GM11168 (cell line): Measurements from ENCODE around the gene ZFAND2B.
"Not testable (repeated sequence)": the region's sequence is repeated elsewhere in the genome, so short reads cannot be mapped to it uniquely, and the experiment has no call there.

Source experiments
- in situ Hi-C: fragments of 300-500 bp; cut with MboI; formaldehyde crosslinking; loops from one replicate; pipeline ENCODE4 v1.12.0; 2022; ENCODE audit warnings: low sequenced_read_pairs; ENCODE audit not compliant: unreplicated experiment

The ZFAND2B gene

DNA sequence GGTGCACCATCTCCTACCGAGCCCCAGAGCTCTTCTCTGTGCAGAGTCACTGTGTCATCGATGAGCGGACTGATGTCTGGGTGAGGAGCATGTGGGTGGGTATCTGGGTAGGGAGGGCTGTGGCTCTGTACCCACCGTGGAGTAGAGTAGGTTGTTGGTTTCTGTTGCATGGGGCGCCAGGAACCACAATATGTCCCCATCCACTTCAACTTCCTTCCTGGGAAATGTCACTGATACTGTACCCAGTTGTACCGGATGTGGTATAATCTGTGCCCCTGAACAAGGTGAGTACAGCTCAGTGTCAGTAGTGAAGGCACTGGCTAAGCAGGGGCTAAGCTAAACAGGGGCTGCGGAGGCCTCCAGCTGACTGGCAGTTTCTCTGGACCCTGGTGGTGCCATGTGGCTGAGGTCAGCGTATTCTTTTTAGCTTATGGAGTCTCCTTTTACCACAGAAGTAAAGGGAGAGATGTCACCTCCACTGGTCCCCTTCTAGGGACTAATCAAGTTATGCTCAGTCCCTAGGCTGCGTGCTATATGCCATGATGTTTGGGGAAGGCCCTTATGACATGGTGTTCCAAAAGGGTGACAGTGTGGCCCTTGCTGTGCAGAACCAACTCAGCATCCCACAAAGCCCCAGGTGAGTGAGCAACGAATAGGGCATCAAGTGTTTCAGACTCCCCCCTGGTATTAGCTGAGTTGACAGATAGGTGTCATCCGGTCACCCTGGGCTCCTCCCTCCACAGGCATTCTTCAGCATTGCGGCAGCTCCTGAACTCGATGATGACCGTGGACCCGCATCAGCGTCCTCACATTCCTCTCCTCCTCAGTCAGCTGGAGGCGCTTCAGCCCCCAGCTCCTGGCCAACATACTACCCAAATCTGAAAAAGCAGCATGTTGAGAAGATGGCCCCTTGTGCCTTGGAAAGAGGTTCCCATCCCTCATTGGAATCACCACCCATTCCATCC lies 41.4 kb downstream of the ZFAND2B start:
- in situ Hi-C loops = no loop called here

- in situ Hi-C loops = no loop called here
Measured at GRCh38 chr2:219248845-219249202, 42.2 kb downstream of the ZFAND2B start.

GRCh38 chr2:219249203-219249980 lies 42.8 kb downstream of the ZFAND2B start:
- in situ Hi-C loops = no loop called here

DNA sequence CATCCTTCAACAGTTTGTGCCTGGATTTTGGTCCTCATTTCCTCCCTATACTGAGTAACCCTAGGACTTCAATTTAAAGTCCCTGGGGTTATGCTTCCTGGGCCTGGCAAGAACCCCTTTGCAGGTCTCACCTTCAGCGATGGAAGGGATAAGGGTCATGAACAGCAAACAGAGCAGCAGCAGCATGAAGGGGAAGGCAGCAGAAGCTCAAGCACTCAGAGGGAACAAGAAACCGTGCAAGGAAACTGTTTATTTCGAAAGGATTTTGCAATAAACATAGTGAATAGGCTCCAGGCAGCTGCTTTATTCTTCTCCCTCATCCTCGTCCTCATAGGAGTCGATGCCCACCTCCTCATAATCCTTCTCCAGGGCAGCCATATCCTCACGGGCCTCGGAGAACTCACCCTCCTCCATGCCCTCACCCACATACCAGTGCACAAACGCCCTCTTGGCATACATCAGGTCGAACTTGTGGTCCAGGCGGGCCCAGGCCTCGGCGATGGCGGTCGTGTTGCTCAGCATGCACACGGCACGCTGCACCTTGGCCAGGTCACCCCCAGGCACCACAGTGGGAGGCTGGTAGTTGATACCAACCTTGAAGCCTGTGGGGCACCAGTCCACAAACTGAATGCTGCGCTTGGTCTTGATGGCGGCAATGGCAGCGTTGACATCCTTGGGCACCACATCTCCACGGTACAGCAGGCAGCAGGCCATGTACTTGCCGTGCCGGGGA lies 43.6 kb downstream of the ZFAND2B start:
- in situ Hi-C loops = no loop called here

- in situ Hi-C loops = no loop called here
Measured at GRCh38 chr2:219251656-219252055, 45.1 kb downstream of the ZFAND2B start.

DNA sequence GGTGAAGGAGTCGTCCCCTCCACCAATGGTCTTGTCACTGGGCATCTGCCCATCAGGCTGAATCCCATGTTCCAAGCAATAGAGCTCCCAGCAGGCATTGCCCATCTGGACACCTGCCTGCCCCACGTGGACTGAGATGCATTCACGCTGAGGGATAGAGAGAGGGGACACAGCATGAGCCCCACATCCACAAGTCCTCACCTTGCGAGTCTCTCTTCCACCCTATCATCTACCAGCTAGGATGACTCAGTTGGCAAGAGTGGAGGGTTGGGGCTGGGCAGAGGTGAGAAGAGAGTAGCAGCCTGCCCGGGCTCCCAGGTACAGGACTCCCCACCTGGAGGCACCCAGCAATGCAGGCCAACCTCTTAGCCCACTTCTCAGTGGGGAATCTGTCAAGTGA lies 45.5 kb downstream of the ZFAND2B start:
- in situ Hi-C loops = no loop called here

DNA sequence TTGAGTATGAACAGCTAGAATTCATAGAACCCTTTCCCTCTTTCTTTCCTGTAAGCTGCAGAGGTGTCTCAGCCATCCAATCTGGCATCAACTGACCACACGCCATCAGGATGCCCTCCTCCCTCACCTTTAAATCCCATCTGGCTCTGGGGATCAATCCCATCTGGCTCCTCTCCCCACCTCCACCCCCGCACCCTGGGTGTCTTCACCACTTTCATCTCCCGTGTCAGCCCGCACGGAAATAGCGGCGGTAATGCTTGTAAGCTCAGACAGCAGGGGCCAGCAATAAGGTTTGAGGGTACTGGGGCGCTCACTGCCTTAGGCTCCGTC lies 46.0 kb downstream of the ZFAND2B start:
- in situ Hi-C loops = no loop called here

GRCh38 chr2:219252900-219253752 lies 46.5 kb downstream of the ZFAND2B start, which contains the start of gene TUBA4B:
Gene TUBA4B, plus strand, starts transcription at chr2:219253243. Its CDS starts 165 bp downstream, at chr2:219253408.
- in situ Hi-C loops = no loop called here

DNA sequence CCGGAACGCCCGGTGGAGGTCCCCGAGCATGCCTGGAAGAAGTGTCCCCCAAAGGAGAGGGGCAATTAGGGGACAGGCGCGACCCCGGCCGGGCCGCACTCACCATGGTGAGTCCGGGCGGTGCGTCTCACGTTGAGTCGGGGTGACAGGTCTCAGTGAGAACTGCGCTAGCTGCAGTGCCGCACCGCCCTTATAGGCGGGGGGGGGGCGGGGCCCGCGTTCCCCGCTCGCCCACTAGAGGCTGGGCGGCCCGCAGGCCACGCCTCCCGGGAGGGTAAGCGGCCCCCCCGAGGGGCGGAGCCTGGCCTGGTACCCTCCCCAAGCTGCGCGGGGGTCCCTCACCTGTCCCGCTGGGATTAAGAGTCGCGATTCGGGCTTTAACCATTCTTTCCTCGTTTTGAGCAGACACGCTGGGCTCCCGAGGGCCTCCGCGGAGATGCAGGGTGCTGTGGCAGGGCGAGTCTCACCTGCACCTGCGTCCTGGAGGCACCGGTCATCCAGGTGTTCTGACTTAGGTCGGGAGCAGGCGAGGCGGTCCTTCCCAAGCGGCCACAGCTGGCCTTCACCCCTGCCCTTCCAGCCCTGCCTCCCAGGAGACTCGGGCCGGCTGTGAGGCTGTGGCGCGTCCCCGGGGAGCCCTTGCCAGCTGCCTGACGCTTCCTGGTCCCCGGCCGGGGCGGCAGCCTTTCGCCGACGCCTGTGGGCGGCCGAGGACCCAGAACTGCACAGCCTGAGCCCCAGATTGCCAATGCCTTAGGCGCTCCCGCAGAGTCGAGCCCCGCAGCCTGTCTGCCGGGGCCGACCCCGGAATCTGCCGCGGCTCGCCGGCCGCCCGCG lies 47.4 kb downstream of the ZFAND2B start, which contains the start of gene TUBA4A:
TSS of gene TUBA4A (minus strand) at position 166 of the 837 bp plus-strand sequence. CDS start at position 106, 60 bp downstream.
- in situ Hi-C loops = no loop called here

GRCh38 chr2:219254590-219255201 lies 48.1 kb downstream of the ZFAND2B start:
- in situ Hi-C loops = no loop called here

DNA sequence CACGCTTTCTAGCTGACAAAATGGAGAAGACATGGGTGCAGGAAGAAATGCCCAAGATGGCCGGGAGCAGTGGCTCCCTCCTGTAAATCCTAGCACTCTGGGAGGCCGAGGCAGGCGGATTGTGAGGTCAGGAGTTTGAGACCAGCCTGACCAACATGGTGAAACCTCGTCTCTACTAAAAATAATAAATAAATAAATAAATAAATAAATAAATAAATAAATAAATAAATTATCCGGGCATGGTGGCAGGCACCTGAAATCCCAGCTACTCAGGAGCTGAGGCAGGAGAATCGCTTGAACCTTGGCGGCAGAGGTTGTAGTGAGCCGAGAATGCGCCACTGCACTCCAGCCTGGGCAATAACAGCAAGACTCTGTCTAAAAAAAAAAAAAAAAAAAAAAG lies 52.4 kb downstream of the ZFAND2B start:
- in situ Hi-C loops = not testable (repeated sequence)
